Stimulated activated CD8-positive, alpha-beta memory T cell treated with anti-CD3 and anti-CD28 coated beads, Interleukin-4, amount 100 ng/mL, for 24 hours (primary cell): ENCODE results near the gene BST2.

Experiments
- DNase-seq: peaks from one replicate; pipeline ENCODE4 v3.0.0-alpha.2; 2020; ENCODE audit warnings: low read depth

Gene BST2

GRCh38 chr19:17419621-17420474 lies 14.4 kb upstream of the BST2 start, which contains the start of gene MVB12A:
Gene MVB12A, plus strand, starts transcription at chr19:17420047. Its CDS starts 89 bp downstream, at chr19:17420136.
- DNase-seq = peak; percentile 93

- DNase-seq = no peak
These were observed 13.8 kb upstream of the BST2 start for GRCh38 chr19:17419154-17419620.

GRCh38 chr19:17418710-17419109 lies 13.3 kb upstream of the BST2 start:
- no peak for DNase-seq

GRCh38 chr19:17415121-17415520 lies 9.7 kb upstream of the BST2 start:
- DNase-seq = no peak

- DNase-seq = no peak
These were observed 8.7 kb upstream of the BST2 start for GRCh38 chr19:17414097-17414496.

GRCh38 chr19:17411801-17412200 lies 6.4 kb upstream of the BST2 start:
- DNase-seq = no peak

GRCh38 chr19:17409990-17410389 lies 4.6 kb upstream of the BST2 start:
- DNase-seq = no peak

- no peak for DNase-seq
These were observed 1.4 kb upstream of the BST2 start for GRCh38 chr19:17406887-17407196.

- no peak for DNase-seq
These were observed 836 bp upstream of the BST2 start for GRCh38 chr19:17406046-17406886.

GRCh38 chr19:17404621-17405249 lies 695 bp downstream of the BST2 start:
- no peak for DNase-seq

- no peak for DNase-seq
These were observed 1.4 kb downstream of the BST2 start for GRCh38 chr19:17404015-17404414.

GRCh38 chr19:17402982-17403855 lies 2.2 kb downstream of the BST2 start:
- no peak for DNase-seq

- no peak for DNase-seq
These were observed 3.8 kb downstream of the BST2 start for GRCh38 chr19:17401628-17402027.

- DNase-seq = no peak
These were observed 6.4 kb downstream of the BST2 start for GRCh38 chr19:17398902-17399527.

- peak; percentile 45 for DNase-seq
These were observed 10.5 kb downstream of the BST2 start for GRCh38 chr19:17394891-17395415.

- DNase-seq = no peak
These were observed 11.5 kb downstream of the BST2 start, which contains the start of gene CCDC194 for GRCh38 chr19:17393914-17394313. Gene CCDC194, minus strand, starts transcription at chr19:17394196. Its CDS starts 38 bp downstream, at chr19:17394158.

GRCh38 chr19:17393002-17393401 lies 12.4 kb downstream of the BST2 start:
- no peak for DNase-seq

- no peak for DNase-seq
These were observed 13.9 kb downstream of the BST2 start for GRCh38 chr19:17391371-17392151.

GRCh38 chr19:17390665-17391370 lies 14.6 kb downstream of the BST2 start:
- DNase-seq = peak; percentile 91
